HG02970 (cell line): ENCODE data around the gene DUSP16.

Source experiments
- ATAC-seq: cut with Tn5 transposase; IDR thresholded peaks from one replicate; pipeline ENCODE4 v1.9.1; 2021; ENCODE audit warnings: mild to moderate bottlenecking, moderate library complexity, moderate number of reproducible peaks; ENCODE audit not compliant: unreplicated experiment, low FRiP score

DUSP16 gene

GRCh38 chr12:12447236-12447635, 115.4 kb downstream of the DUSP16 start:
- no peak for ATAC-seq

GRCh38 chr12:12446786-12447185, 115.9 kb downstream of the DUSP16 start:
- ATAC-seq: no peak

- no peak for ATAC-seq
Measured at GRCh38 chr12:12445882-12446181, 116.8 kb downstream of the DUSP16 start.

- no peak for ATAC-seq
Measured at GRCh38 chr12:12445165-12445881, 117.3 kb downstream of the DUSP16 start.

GRCh38 chr12:12443431-12443878, 119.2 kb downstream of the DUSP16 start:
- no peak for ATAC-seq

- no peak for ATAC-seq
Measured at GRCh38 chr12:12442548-12443071, 120.1 kb downstream of the DUSP16 start.

- ATAC-seq: no peak
Measured at GRCh38 chr12:12441843-12442461, 120.7 kb downstream of the DUSP16 start.

- no peak for ATAC-seq
Measured at GRCh38 chr12:12441429-12441807, 121.2 kb downstream of the DUSP16 start.

- ATAC-seq: no peak
Measured at GRCh38 chr12:12440784-12441428, 121.8 kb downstream of the DUSP16 start.

- ATAC-seq: no peak
Measured at GRCh38 chr12:12439636-12440035, 123.0 kb downstream of the DUSP16 start.

GRCh38 chr12:12436831-12437345, 125.8 kb downstream of the DUSP16 start:
- no peak for ATAC-seq

GRCh38 chr12:12433203-12433731, 129.4 kb downstream of the DUSP16 start:
- no peak for ATAC-seq

- no peak for ATAC-seq
Measured at GRCh38 chr12:12432364-12432763, 130.3 kb downstream of the DUSP16 start.

GRCh38 chr12:12428961-12429657, 133.6 kb downstream of the DUSP16 start:
- ATAC-seq: no peak

- ATAC-seq: no peak
Measured at GRCh38 chr12:12428047-12428446, 134.6 kb downstream of the DUSP16 start.

- ATAC-seq: no peak
Measured at GRCh38 chr12:12427568-12427967, 135.1 kb downstream of the DUSP16 start.

- no peak for ATAC-seq
Measured at GRCh38 chr12:12425616-12426015, 137.0 kb downstream of the DUSP16 start.

GRCh38 chr12:12425001-12425400, 137.7 kb downstream of the DUSP16 start:
- ATAC-seq: no peak
